ENCODE results near the gene KCNMB1. TPM values are rescaled to one million over a fixed set of nuclear protein-coding genes. Genes with fewer than 3 reads are reported as not detected.
"Not testable (repeated sequence)": the region's sequence is repeated elsewhere in the genome, so short reads cannot be mapped to it uniquely, and the experiment has no call there.

KCNMB1 gene
- total RNA-seq, 1 experiment from 2014 or later: not detected

- H3K27ac ChIP-seq, H3K4me1 ChIP-seq: not testable (repeated sequence)
Measured at GRCh38 chr5:170376526-170376925, 12.6 kb downstream of the KCNMB1 start.

GRCh38 chr5:170375283-170375682 lies 13.9 kb downstream of the KCNMB1 start:
- no peaks in the 10 kb centered on the region for H3K9me3 ChIP-seq (replicated peaks)
- no peaks in the 10 kb centered on the region for H3K4me1 ChIP-seq
- H3K27me3 ChIP-seq: peaks cover 7% of the 10 kb centered on the region; the same call in 1 of the 2 replicates
- H3K27ac ChIP-seq: no peak overlapping the region
- no peak overlapping the region for H3K4me3 ChIP-seq
- peak; percentile 12 to 39 for DNase-seq
- no peaks in the 10 kb centered on the region for H3K36me3 ChIP-seq

More at GRCh38 chr5:170376526-170376925, 12.6 kb downstream of the KCNMB1 start:
- not testable (repeated sequence) for H3K4me3 ChIP-seq; H3K9me3 ChIP-seq (replicated peaks); H3K36me3 ChIP-seq; DNase-seq; H3K27me3 ChIP-seq

- no peak for DNase-seq
Measured at GRCh38 chr5:170372971-170373370, 16.2 kb downstream of the KCNMB1 start.

DNA sequence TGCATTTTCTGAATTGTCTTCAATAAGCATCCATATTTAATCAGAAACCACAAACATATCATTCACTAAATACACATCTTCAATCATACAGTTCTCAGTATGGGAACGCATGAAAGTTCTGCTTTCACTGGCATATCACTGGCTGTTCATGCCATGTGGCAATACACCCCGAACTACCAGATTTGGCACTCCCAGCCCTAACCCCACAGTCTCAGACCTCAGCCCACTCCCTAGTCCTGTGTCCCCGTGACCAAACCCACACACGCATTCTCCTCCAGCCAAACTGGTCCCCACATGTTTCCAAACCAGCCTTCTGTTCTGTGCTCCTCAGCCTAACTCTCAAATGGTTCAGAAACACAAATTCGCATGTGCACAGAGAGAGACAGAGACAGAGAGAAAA lies 20.6 kb downstream of the KCNMB1 start:
- Histone ChIP-seq H3K27ac (no peak overlapping the region), H3K4me1 (no peaks in the 10 kb centered on the region), H3K9me3 (replicated peaks) (no peaks in the 10 kb centered on the region), H3K4me3 (no peak overlapping the region), H3K27me3 (peaks cover 12% of the 10 kb centered on the region), H3K36me3 (no peaks in the 10 kb centered on the region)
- DNase-seq: no peak

More at GRCh38 chr5:170372971-170373370, 16.2 kb downstream of the KCNMB1 start:
- Histone ChIP-seq H3K27me3 (peaks cover 12% of the 10 kb centered on the region), H3K4me1 (no peaks in the 10 kb centered on the region), H3K9me3 (replicated peaks) (no peaks in the 10 kb centered on the region), H3K4me3 (no peak overlapping the region), H3K36me3 (no peaks in the 10 kb centered on the region), H3K27ac (no peak overlapping the region)

DNA sequence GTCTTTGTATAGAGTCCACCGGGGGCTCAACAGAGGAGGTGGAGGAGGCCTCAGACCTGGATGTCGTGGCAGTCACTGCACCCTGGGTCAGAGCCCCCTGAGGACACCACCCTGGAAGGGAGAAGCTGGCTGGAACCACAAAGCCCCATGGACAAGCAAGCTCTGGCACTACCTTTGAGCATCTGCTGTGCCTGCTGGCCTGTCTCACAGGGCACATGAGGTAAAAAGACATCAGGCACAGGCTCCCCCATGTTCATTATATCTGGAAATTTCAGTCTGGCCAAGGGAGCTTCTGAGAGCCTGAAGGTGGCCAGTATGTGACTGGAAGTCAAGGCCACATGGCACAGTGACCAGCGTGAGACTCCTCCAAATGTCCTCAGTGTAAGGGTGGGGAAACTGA lies 22.9 kb downstream of the KCNMB1 start:
- H3K27ac ChIP-seq: no peak overlapping the region
- no peaks in the 10 kb centered on the region for H3K36me3 ChIP-seq
- H3K4me1 ChIP-seq: no peaks in the 10 kb centered on the region
- no peak for DNase-seq
- peaks cover 14% of the 10 kb centered on the region for H3K27me3 ChIP-seq
- H3K4me3 ChIP-seq: no peak overlapping the region
- no peaks in the 10 kb centered on the region for H3K9me3 ChIP-seq (replicated peaks)

DNA sequence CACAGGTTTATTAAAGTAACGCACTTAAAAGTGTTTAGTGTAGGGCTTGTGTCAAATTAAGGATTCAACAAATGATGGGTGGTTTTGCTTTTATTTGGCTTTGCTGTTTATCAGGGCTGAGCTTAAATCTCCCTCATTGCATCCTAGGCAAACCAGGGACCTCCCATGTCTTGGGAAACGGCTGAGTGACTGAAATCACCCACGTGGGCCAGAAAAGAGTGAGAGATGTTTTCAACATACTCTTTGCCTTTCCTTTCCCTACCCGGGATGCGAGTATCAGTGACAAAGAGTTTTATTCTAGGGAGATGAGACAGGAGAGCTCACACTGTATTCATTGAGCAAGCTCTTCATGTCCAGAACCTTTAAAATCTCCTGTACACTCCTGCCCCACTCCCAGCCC lies 23.3 kb downstream of the KCNMB1 start:
- Histone ChIP-seq H3K4me1 (no peaks in the 10 kb centered on the region), H3K27me3 (peaks cover 15% of the 10 kb centered on the region), H3K9me3 (replicated peaks) (no peaks in the 10 kb centered on the region), H3K36me3 (no peaks in the 10 kb centered on the region), H3K27ac (no peak overlapping the region), H3K4me3 (no peak overlapping the region)
- DNase-seq: no peak

DNA sequence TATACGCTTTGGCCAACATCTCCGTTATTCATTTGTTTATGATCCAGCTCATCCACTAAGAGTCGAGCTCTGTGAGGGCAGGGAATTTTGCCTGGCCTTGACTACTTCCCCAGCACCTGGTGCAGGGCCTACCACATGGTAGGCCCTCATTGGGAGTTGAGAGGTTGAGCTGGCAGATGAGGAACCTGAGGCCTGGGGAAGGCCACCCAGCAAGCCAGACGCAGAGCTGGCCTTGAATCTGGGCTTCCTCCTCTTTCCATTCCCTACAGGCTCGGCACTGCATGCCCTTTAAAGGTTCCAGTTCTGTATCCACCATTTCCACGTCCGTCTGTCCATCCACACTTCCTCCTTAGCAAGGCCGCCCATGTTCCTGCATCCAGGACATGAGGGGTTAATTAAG lies 24.2 kb downstream of the KCNMB1 start:
- H3K36me3 ChIP-seq: no peaks in the 10 kb centered on the region
- H3K27me3 ChIP-seq: peaks cover 9% of the 10 kb centered on the region
- no peak for DNase-seq
- H3K4me3 ChIP-seq: no peak overlapping the region
- no peak overlapping the region for H3K27ac ChIP-seq
- H3K9me3 ChIP-seq (replicated peaks): no peaks in the 10 kb centered on the region
- H3K4me1 ChIP-seq: no peaks in the 10 kb centered on the region

- no peak for DNase-seq
- no peak overlapping the region for H3K4me3 ChIP-seq
Measured at GRCh38 chr5:170363671-170364070, 25.5 kb downstream of the KCNMB1 start.

DNA sequence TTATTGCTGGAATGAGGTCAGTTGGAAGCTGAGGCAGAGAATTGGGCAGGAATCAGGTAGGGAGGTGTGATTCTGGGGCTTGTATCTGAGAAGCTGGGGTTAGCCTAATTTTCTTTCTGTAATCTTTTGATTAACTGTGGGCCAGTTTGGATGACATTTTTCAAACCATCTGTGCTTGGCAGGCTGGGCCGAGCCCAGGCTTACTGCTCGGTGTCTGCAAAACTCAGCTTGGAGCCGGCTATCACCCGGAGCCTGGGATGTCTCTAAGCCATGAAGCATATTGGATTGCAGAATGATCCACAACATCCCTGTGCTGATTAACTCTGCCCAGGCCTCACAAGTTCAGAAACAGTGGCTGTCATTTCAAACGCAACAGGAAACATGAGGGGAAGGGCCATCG lies 26.5 kb downstream of the KCNMB1 start:
- Histone ChIP-seq H3K36me3 (no peaks in the 10 kb centered on the region), H3K9me3 (replicated peaks) (no peaks in the 10 kb centered on the region), H3K4me1 (no peaks in the 10 kb centered on the region), H3K4me3 (no peak overlapping the region), H3K27me3 (peaks cover 3% of the 10 kb centered on the region; the same call in 1 of the 2 replicates), H3K27ac (no peak overlapping the region)
- no peak for DNase-seq

More at GRCh38 chr5:170363671-170364070, 25.5 kb downstream of the KCNMB1 start:
- Histone ChIP-seq H3K27ac (no peak overlapping the region), H3K27me3 (peaks cover 5% of the 10 kb centered on the region), H3K4me1 (no peaks in the 10 kb centered on the region), H3K36me3 (no peaks in the 10 kb centered on the region), H3K9me3 (replicated peaks) (no peaks in the 10 kb centered on the region)

DNA sequence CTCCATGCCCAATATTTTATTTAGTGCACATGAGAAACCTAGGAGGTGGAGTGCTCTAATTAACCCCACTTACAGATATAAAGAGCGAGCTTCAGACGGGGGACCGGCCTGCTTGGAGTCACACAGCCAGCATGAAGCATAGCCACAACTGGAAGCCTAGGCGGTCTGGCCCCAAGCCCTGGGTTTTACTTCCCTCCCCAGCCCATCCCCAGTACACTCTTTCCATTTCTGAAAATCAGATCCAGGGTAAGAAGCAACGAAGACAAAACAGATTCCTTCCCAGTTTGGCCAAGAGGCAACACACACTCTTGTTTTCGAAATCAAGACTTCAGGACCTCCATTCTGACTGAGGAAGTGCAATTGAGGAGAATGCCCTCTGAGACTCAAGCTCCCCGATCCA lies 27.1 kb downstream of the KCNMB1 start:
- peaks cover 3% of the 10 kb centered on the region; the same call in 1 of the 2 replicates for H3K27me3 ChIP-seq
- H3K27ac ChIP-seq: no peak overlapping the region
- no peak for DNase-seq
- H3K9me3 ChIP-seq (replicated peaks): no peaks in the 10 kb centered on the region
- H3K4me1 ChIP-seq: no peaks in the 10 kb centered on the region
- no peak overlapping the region for H3K4me3 ChIP-seq
- H3K36me3 ChIP-seq: no peaks in the 10 kb centered on the region

DNA sequence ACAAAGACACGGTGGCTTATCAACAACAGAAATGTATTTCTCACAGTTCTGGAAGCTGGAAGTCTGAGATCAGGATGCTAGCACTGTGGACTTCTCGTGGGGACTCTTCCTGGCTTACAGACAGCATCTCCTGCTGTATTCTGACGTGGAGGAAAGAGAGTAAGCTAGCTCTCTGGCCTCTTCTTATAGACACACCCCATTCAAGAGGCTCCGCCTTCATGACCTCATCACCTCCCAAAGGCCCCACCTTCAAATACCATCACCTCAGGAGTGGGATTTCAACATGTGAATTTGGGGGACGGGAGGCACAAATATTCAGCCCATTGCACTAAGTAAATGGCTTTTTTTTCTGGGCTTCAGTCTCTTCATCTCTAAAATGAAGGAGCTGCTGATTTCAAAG lies 27.6 kb downstream of the KCNMB1 start:
- H3K27ac ChIP-seq: no peak overlapping the region
- no peak for DNase-seq
- peaks cover 3% of the 10 kb centered on the region; the same call in 1 of the 2 replicates for H3K27me3 ChIP-seq
- no peaks in the 10 kb centered on the region for H3K36me3 ChIP-seq
- no peaks in the 10 kb centered on the region for H3K9me3 ChIP-seq (replicated peaks)
- H3K4me3 ChIP-seq: no peak overlapping the region
- H3K4me1 ChIP-seq: no peaks in the 10 kb centered on the region

DNA sequence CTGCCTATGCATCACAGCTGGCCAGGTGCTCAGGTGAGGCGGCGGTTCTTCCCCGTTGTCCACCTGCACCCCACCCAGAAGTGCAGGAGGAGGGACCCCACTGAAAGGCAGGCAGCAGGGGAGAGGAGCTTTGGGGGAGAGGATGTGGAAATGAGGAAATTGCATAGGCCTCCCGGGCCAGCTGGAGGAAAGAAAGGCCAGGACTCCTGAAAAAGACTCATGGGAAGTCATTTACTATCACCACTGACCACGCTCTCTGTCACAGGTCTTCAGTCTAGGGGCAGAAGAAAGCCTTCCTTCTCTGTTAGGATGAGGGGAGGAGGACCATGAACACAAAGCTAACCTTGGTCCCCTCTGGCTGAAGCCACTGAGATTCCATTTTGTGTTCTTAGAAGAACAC lies 28.1 kb downstream of the KCNMB1 start:
- no peaks in the 10 kb centered on the region for H3K9me3 ChIP-seq (replicated peaks)
- no peak overlapping the region for H3K4me3 ChIP-seq
- peaks cover 3% of the 10 kb centered on the region; the same call in 1 of the 2 replicates for H3K27me3 ChIP-seq
- DNase-seq: no peak
- no peaks in the 10 kb centered on the region for H3K36me3 ChIP-seq
- H3K4me1 ChIP-seq: no peaks in the 10 kb centered on the region
- no peak overlapping the region for H3K27ac ChIP-seq

GRCh38 chr5:170360709-170361108 lies 28.5 kb downstream of the KCNMB1 start:
- no peak overlapping the region for H3K27ac ChIP-seq
- H3K4me1 ChIP-seq: no peaks in the 10 kb centered on the region
- peaks cover 4% of the 10 kb centered on the region; the same call in 1 of the 2 replicates for H3K27me3 ChIP-seq
- DNase-seq: no peak
- no peak overlapping the region for H3K4me3 ChIP-seq
- H3K9me3 ChIP-seq (replicated peaks): no peaks in the 10 kb centered on the region
- H3K36me3 ChIP-seq: no peaks in the 10 kb centered on the region

DNA sequence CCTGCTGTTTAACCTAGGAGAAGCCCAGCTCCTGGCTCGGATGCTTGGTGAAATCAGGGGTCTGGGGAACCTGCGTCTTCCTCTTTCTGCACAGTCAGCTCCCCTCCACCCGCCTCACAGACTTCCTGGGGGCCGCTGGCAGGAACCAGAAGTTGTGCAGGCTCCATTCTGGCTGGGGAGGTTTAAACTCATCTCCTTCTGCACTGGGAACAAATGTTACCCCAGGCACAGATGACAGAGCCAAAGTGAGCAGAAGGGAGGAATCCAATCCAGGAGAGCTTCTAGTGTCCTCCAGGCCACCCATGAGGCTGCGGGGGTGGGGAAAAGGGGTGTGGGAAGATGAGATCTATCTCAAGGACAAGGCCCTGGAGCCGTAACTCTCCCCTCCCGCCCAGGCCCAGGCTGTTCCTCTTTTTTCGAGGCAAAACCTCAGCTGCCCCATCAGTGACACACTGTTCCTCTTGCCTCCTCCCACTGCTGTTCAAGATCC lies 31.2 kb downstream of the KCNMB1 start:
- Histone ChIP-seq H3K27me3 (peaks cover 20% of the 10 kb centered on the region), H3K36me3 (no peaks in the 10 kb centered on the region), H3K27ac (no peak overlapping the region), H3K4me1 (no peaks in the 10 kb centered on the region), H3K4me3 (no peak overlapping the region), H3K9me3 (replicated peaks) (no peaks in the 10 kb centered on the region)
- no peak for DNase-seq

DNA sequence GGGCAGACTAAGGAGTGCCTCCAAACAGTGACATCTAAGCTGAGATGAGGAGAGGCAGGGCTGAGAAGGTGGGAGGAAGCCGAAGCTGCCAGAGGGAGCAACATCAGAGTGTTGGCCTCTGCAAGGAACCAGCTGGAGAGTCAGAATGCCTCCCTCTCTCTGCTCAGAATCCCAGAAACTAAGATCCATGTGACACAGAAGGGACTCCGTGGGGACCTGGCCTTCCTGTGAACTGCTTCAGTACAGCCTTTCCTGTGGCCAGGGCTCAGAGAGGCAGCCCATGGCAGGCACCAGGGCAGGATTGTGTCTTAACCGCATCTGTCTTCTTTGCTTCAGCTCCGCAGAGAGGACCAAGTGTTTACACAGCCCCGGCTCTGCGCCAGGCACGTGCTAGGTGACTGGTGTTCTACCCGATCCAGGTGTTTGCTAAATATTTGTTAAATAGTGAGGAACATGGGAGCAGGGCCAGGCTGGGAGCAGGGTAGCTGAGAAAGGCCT lies 33.5 kb downstream of the KCNMB1 start:
- H3K4me3 ChIP-seq: no peak overlapping the region
- DNase-seq: no peak

DNA sequence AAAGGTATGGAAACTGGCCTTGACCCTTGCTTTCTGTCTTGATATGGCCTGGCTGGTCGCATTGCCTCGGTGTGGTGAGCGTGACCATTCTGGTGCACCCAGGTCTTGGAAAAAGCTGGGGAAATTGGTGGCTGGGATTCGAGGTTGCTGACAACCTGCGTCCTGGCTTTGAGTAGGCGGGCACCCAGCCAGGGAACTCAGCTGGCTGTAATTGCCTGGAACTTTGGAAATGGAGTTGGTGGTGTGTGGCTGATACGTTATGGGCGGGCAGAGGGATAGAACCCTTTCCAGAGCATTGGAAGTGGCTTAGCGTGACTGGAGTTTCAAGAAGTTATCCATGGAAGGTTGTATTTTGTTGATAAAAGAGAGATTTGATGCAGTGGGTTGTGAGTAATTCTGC lies 35.2 kb downstream of the KCNMB1 start:
- Histone ChIP-seq H3K4me1 (no peaks in the 10 kb centered on the region), H3K27ac (no peak overlapping the region), H3K27me3 (peaks cover 22% of the 10 kb centered on the region), H3K36me3 (no peaks in the 10 kb centered on the region), H3K4me3 (no peak overlapping the region), H3K9me3 (replicated peaks) (no peaks in the 10 kb centered on the region)
- DNase-seq: no peak

More for the DNA sequence above, 33.5 kb downstream of the KCNMB1 start:
- Histone ChIP-seq H3K27me3 (peaks cover 22% of the 10 kb centered on the region), H3K27ac (no peak overlapping the region), H3K4me1 (no peaks in the 10 kb centered on the region), H3K36me3 (no peaks in the 10 kb centered on the region), H3K9me3 (replicated peaks) (no peaks in the 10 kb centered on the region)

Measured in SJCRH30 (cell line).